SK-N-MC (cell line): ENCODE results near the gene AKNA.
A peak's percentile ranks its signal among the peaks of the same experiment; 100 is the strongest.

Experiments
- DNase-seq: peaks from one replicate; pipeline ENCODE4 v3.0.0-alpha.2; 2011; ENCODE audit warnings: low read depth, low spot score
- H3K27ac ChIP-seq: fragments of 200-600 bp; sonication (generic); 2 replicates; pipeline ENCODE4 v1.5.1; 2016; ENCODE audit warnings: mixed run types
- H3K36me3 ChIP-seq: fragments of 200-600 bp; sonication (generic); 2 replicates; pipeline ENCODE4 v1.6.1; 2017; ENCODE audit warnings: antibody characterized with exemption, low read length, mixed read lengths; ENCODE audit not compliant: insufficient read depth
- H3K4me3 ChIP-seq: fragments of 200-600 bp; sonication (generic); 2 replicates; pipeline ENCODE4 v1.5.1; 2016
- H3K9ac ChIP-seq: fragments of 200-600 bp; sonication (generic); 2 replicates; pipeline ENCODE4 v1.8.0; 2017; ENCODE audit warnings: mixed run types, mixed read lengths; ENCODE audit not compliant: insufficient read length
- H3K9me3 ChIP-seq: fragments of 200-600 bp; sonication (generic); 2 replicates; pipeline ENCODE4 v1.6.1; 2017; ENCODE audit warnings: low read depth, mild to moderate bottlenecking, antibody characterized with exemption, low read length, moderate library complexity, mixed read lengths
- EZH2 ChIP-seq: fragments of 200-600 bp; sonication (generic); IDR thresholded peaks from one replicate; pipeline ENCODE4 v1.6.1; 2017; ENCODE audit warnings: antibody characterized with exemption
- FOXP2 ChIP-seq: optimal IDR thresholded peaks from 2 replicates; pipeline ENCODE3; 2011; ENCODE audit warnings: mild to moderate bottlenecking, moderate library complexity; ENCODE audit not compliant: insufficient read depth; ENCODE audit errors: extremely low read length, control extremely low read depth
- POLR2AphosphoS5 ChIP-seq: IDR thresholded peaks from 2 replicates; pipeline ENCODE4 v1.6.1; 2012; ENCODE audit warnings: mild to moderate bottlenecking, low read depth, low read length, borderline replicate concordance

Gene AKNA

GRCh38 chr9:114348261-114348905 is 39.4 kb downstream of the AKNA start:
- H3K4me3 ChIP-seq: peak overlapping the region; percentile 18; the same call in 1 of the 2 replicates
- DNase-seq: no peak
- no peaks in the 10 kb centered on the region for H3K9me3 ChIP-seq
- TF ChIP-seq FOXP2 (no peak), POLR2AphosphoS5 (no peak), EZH2 (no peak)
- peak overlapping the region; percentile 85; the same call in 1 of the 2 replicates for H3K27ac ChIP-seq
- peaks cover 77% of the 10 kb centered on the region; the same call in 1 of the 2 replicates for H3K36me3 ChIP-seq
- no peak overlapping the region for H3K9ac ChIP-seq

GRCh38 chr9:114347675-114348074 is 40.1 kb downstream of the AKNA start:
- TF ChIP-seq EZH2: no peak
- no peak for TF ChIP-seq POLR2AphosphoS5
- TF ChIP-seq FOXP2: no peak
- no peaks in the 10 kb centered on the region for H3K9me3 ChIP-seq
- no peak for DNase-seq
- no peak overlapping the region for H3K9ac ChIP-seq
- 0 out of 2 replicates have a peak overlapping the region, but pooled peaks have one; percentile 85 for H3K27ac ChIP-seq
- H3K4me3 ChIP-seq: no peak overlapping the region
- peaks cover 81% of the 10 kb centered on the region; the same call in 1 of the 2 replicates for H3K36me3 ChIP-seq

GRCh38 chr9:114346146-114346545 is 41.6 kb downstream of the AKNA start:
- no peak for DNase-seq
- Histone ChIP-seq H3K36me3 (peaks cover 80% of the 10 kb centered on the region; the same call in 1 of the 2 replicates), H3K9ac (no peak overlapping the region), H3K27ac (no peak overlapping the region), H3K9me3 (no peaks in the 10 kb centered on the region), H3K4me3 (no peak overlapping the region)
- TF ChIP-seq FOXP2 (no peak), POLR2AphosphoS5 (no peak)

- H3K9me3 ChIP-seq: no peaks in the 10 kb centered on the region
- no peak for DNase-seq
- H3K36me3 ChIP-seq: peaks cover 82% of the 10 kb centered on the region; the same call in 1 of the 2 replicates
- TF ChIP-seq EZH2: no peak
- TF ChIP-seq FOXP2: no peak
- no peak for TF ChIP-seq POLR2AphosphoS5
- no peak overlapping the region for H3K9ac ChIP-seq
- no peak overlapping the region for H3K27ac ChIP-seq
- no peak overlapping the region for H3K4me3 ChIP-seq
These were observed 42.2 kb downstream of the AKNA start for GRCh38 chr9:114345493-114346065.

GRCh38 chr9:114344692-114345091 is 43.1 kb downstream of the AKNA start:
- DNase-seq: no peak
- no peak for TF ChIP-seq EZH2
- TF ChIP-seq FOXP2: no peak
- TF ChIP-seq POLR2AphosphoS5: no peak
- Histone ChIP-seq H3K9me3 (no peaks in the 10 kb centered on the region), H3K27ac (no peak overlapping the region), H3K4me3 (no peak overlapping the region), H3K9ac (no peak overlapping the region), H3K36me3 (peaks cover 81% of the 10 kb centered on the region; the same call in 1 of the 2 replicates)

GRCh38 chr9:114344188-114344566 is 43.6 kb downstream of the AKNA start:
- Histone ChIP-seq H3K4me3 (no peak overlapping the region), H3K36me3 (peaks cover 81% of the 10 kb centered on the region; the same call in 1 of the 2 replicates), H3K27ac (no peak overlapping the region), H3K9ac (no peak overlapping the region), H3K9me3 (no peaks in the 10 kb centered on the region)
- DNase-seq: no peak
- TF ChIP-seq EZH2: no peak
- TF ChIP-seq POLR2AphosphoS5: no peak
- TF ChIP-seq FOXP2: no peak

GRCh38 chr9:114343471-114344187 is 44.2 kb downstream of the AKNA start:
- no peak for DNase-seq
- Histone ChIP-seq H3K4me3 (no peak overlapping the region), H3K27ac (no peak overlapping the region), H3K36me3 (peaks cover 77% of the 10 kb centered on the region; the same call in 1 of the 2 replicates), H3K9ac (no peak overlapping the region), H3K9me3 (no peaks in the 10 kb centered on the region)
- TF ChIP-seq POLR2AphosphoS5 (no peak), FOXP2 (no peak), EZH2 (no peak)

- Histone ChIP-seq H3K27ac (no peak overlapping the region), H3K9me3 (no peaks in the 10 kb centered on the region), H3K9ac (no peak overlapping the region), H3K36me3 (peaks cover 73% of the 10 kb centered on the region; the same call in 1 of the 2 replicates), H3K4me3 (no peak overlapping the region)
- no peak for DNase-seq
- no peak for TF ChIP-seq EZH2
- TF ChIP-seq FOXP2: no peak
- no peak for TF ChIP-seq POLR2AphosphoS5
These were observed 44.9 kb downstream of the AKNA start for GRCh38 chr9:114342755-114343440.
